Ishikawa (cell line): ENCODE measurements around the gene PSMB11.

Experiments used
- EP300 ChIP-seq: IDR thresholded peaks from 2 replicates; pipeline ENCODE4 v1.6.1; 2012; ENCODE audit warnings: borderline replicate concordance
- TCF12 ChIP-seq: IDR thresholded peaks from 2 replicates; pipeline ENCODE4 v1.6.1; 2012; ENCODE audit warnings: low read depth
- TEAD4 ChIP-seq: IDR thresholded peaks from 2 replicates; pipeline ENCODE4 v1.6.1; 2012
- TF ChIP-seq, protein P1 (sequence below): IDR thresholded peaks from 2 replicates; pipeline ENCODE4 v1.6.1; 2012; ENCODE audit warnings: low read depth, mild to moderate bottlenecking

DNA sequence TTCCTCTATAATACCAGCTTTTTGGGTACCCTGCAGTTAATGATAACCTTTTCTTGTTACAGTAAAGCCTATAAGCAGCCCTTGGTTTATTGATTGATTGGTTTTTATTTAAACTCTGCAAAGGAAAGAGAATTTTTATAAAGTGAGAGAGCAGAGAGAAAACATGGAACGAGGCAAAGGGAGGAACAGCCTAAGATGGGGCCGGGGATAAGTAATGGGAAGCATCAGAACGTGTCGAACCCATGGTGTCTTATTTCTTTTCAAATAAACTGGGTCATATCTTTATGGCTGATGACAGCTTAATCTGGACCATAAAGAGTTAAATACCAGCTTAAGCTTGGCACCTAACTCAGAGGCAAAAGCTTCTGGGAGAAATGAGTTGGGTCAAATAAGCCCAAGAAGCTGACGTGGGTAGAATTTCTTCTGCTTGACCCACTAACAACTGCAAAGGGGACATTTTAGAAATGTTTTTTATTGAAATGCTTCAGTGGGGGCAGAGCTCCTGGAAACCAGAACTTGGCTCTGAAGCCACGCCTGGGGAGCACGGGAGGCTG lies 20.0 kb upstream of the PSMB11 start:
- TF ChIP-seq, protein P1, sequence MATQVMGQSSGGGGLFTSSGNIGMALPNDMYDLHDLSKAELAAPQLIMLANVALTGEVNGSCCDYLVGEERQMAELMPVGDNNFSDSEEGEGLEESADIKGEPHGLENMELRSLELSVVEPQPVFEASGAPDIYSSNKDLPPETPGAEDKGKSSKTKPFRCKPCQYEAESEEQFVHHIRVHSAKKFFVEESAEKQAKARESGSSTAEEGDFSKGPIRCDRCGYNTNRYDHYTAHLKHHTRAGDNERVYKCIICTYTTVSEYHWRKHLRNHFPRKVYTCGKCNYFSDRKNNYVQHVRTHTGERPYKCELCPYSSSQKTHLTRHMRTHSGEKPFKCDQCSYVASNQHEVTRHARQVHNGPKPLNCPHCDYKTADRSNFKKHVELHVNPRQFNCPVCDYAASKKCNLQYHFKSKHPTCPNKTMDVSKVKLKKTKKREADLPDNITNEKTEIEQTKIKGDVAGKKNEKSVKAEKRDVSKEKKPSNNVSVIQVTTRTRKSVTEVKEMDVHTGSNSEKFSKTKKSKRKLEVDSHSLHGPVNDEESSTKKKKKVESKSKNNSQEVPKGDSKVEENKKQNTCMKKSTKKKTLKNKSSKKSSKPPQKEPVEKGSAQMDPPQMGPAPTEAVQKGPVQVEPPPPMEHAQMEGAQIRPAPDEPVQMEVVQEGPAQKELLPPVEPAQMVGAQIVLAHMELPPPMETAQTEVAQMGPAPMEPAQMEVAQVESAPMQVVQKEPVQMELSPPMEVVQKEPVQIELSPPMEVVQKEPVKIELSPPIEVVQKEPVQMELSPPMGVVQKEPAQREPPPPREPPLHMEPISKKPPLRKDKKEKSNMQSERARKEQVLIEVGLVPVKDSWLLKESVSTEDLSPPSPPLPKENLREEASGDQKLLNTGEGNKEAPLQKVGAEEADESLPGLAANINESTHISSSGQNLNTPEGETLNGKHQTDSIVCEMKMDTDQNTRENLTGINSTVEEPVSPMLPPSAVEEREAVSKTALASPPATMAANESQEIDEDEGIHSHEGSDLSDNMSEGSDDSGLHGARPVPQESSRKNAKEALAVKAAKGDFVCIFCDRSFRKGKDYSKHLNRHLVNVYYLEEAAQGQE: no peak
- TF ChIP-seq EP300 (no peak), TCF12 (no peak), TEAD4 (no peak)
